ENCODE measurements around the gene GATM.

The GATM gene

DNA sequence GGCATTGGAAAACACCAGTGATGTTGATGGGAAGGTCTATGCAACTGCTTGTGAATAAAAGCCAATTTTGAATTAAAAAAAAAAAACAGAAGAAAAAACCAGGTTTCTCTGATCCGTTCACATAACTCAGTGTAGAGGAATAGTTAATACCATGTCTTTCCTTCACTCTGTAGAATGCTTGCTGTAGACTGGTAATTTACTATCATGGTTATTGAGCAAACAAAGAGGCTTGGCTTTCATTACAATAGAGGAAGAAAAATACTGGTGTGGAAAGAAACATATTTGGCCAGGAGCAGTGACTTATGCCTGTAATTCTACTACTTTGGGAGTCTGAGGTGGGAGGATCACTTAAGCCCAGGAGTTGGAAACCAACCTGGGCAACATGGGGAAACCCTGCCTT is 41.1 kb downstream of the GATM start:
- H3K27ac ChIP-seq: no peak overlapping the region
- TF ChIP-seq, protein P1, sequence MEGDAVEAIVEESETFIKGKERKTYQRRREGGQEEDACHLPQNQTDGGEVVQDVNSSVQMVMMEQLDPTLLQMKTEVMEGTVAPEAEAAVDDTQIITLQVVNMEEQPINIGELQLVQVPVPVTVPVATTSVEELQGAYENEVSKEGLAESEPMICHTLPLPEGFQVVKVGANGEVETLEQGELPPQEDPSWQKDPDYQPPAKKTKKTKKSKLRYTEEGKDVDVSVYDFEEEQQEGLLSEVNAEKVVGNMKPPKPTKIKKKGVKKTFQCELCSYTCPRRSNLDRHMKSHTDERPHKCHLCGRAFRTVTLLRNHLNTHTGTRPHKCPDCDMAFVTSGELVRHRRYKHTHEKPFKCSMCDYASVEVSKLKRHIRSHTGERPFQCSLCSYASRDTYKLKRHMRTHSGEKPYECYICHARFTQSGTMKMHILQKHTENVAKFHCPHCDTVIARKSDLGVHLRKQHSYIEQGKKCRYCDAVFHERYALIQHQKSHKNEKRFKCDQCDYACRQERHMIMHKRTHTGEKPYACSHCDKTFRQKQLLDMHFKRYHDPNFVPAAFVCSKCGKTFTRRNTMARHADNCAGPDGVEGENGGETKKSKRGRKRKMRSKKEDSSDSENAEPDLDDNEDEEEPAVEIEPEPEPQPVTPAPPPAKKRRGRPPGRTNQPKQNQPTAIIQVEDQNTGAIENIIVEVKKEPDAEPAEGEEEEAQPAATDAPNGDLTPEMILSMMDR (conservative IDR thresholded peaks at IDR 0.05): no peak

DNA sequence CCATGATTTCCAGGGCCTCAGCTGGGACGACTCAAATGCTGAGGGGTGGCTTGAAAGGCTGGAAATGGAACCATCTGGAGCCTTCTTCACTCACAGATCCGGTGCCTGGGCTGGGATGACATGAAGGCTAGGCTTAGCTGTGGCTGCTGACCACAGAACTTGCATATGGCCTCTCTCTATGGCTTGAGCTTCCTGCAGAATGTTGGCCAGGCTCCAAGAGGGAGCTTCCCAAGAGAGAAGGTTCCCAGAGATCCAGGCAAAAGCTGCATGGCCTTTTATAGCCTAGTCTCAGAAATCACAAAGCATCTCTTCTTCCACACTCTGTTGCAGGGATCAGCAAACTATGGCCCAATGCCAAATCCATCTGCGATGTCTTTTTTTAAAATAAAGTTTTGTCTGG is 44.8 kb downstream of the GATM start:
- TF ChIP-seq, protein P1 (conservative IDR thresholded peaks at IDR 0.05): no peak

DNA sequence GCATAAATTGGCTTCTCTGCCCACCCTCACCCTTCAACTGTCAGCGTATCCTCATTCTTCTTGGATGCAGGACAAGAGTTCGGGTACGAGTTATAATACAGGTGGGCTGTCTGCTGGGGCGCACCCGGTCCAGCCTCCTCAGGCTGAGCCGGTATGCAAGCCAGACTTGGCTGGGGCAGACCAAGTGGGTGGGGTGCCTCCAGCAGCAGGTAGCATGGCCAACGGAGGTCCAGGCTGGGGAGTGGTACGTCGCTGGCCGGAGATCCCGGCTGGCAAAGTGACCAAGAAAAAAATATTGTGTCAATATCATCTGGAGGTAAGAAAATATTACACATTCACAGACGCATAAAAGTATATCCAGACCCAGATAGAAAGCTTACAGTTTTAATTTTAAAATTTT is 45.6 kb downstream of the GATM start:
- TF ChIP-seq, protein P1 (conservative IDR thresholded peaks at IDR 0.05): no peak
- no peak overlapping the region for H3K27ac ChIP-seq

More for the DNA sequence above, 44.8 kb downstream of the GATM start:
- no peak overlapping the region for H3K27ac ChIP-seq

DNA sequence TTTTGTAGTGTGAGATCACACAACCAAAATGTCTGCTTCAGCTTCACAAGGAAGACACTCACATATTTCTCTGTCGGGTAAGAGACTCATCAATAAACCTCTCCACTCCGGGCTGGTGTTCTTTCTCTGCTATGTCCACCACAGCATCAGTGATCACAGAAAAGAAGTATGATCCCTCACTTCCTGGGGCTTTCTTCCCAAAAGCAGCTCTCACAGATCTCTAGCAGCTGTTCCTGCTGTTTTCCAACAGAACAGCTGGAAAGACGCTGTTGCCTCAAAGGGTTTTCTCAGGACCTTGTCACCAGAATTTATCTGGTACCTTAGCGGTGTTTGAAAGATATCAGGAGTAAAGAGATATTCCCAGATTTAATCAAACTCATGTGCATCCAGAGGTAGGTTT is 46.4 kb downstream of the GATM start:
- H3K27ac ChIP-seq: no peak overlapping the region
- TF ChIP-seq, protein P1 (conservative IDR thresholded peaks at IDR 0.05): no peak

DNA sequence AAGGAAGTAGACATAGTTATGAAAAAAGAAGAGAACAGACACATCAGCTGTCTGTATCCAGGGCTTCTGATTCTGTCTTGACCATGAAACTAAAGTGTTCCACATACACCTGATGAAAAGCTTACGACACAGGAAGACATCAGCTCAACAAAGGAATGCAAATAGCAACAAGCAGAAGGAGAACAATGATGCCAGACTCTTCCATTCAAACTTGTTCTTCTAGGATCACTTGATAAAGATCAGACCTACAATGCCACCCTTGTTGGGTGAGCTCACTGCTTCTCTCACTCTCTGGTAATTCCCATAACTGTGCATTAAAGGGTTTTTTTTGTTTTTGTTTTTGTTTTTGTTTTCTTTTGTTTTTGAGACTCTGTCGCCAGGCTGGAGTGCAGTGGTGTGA is 49.7 kb downstream of the GATM start:
- TF ChIP-seq, protein P1 (conservative IDR thresholded peaks at IDR 0.05): no peak
- H3K27ac ChIP-seq: no peak overlapping the region

DNA sequence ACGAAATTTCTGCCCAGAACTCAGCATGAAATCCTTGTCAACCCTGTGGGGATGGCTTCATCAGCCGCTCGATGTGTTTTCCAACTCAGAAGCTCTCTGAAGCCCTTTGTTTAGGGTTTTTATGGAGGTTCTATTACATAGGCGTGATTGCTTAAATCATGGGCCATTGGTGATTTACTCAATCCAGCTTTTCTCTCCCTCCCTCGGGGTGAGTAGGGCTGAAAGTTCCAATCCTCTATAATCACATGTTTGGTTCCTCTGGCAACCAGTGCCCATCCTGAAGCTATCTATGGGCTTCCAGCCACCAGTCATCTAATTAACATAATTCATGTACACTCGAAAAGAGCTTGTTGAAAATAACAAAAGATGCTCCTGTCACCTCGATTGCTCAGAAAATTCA is 51.6 kb downstream of the GATM start:
- TF ChIP-seq, protein P1 (conservative IDR thresholded peaks at IDR 0.05): no peak

DNA sequence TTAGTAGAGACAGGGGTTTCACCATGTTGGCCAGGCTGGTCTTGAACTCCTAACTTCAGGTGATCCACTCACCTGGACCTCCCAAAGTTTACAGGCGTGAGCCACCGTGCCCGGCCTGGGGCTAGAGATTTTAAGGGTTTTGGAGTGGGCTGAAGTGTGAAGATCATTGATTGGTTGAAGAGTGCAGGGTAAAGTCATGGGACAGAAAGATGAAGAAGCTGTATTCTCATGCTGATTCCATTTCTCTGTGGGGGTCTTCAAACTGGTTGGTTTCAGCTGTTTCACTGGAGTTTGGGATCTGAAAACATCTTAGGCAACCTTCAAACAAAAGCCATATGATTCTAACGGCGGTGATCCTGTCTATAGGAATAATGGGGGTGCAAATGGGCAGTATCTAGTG is 52.1 kb downstream of the GATM start:
- no peak overlapping the region for H3K27ac ChIP-seq
- TF ChIP-seq, protein P1 (conservative IDR thresholded peaks at IDR 0.05): no peak

More for the DNA sequence above, 51.6 kb downstream of the GATM start:
- H3K27ac ChIP-seq: no peak overlapping the region
